Endothelial cell of umbilical vein (primary cell): ENCODE measurements around the gene LPP. TPM values are rescaled to one million over a fixed set of nuclear protein-coding genes. Genes with fewer than 3 reads are reported as not detected.

Source experiments
- BruUV-seq: library from RNA; stranded (reverse); fragments of 400-500 nt; replicated peaks from 2 replicates; lab custom pipeline; 2021; lab: Mats Ljungman, UMichigan
- CTCF ChIA-PET: fragments of 300-600, 350-600 bp; sonication (Branson Sonifier 250); formaldehyde crosslinking; loops from one replicate; lab custom pipeline; 2021; ENCODE audit warnings: antibody characterized with exemption, inconsistent platforms; lab: Charles Lee
- POLR2A ChIA-PET: fragments of 300-600, 350-600 bp; sonication (Branson Sonifier 250); formaldehyde crosslinking; loops from one replicate; lab custom pipeline; 2021; ENCODE audit warnings: antibody characterized with exemption, inconsistent platforms; lab: Charles Lee
- DNase-seq: peaks from one replicate; pipeline ENCODE4 v3.0.0-alpha.2; 2011; ENCODE audit warnings: low read depth, low spot score
- FAIRE-seq: peaks from 2 replicates; lab custom pipeline; 2011; peaks lifted over from hg19 to GRCh38; lab: Jason Lieb, UNC
- H2AFZ ChIP-seq: 2 replicates; pipeline ENCODE4 v1.6.0; 2012; ENCODE audit warnings: low read depth, low read length, control low read depth, inconsistent platforms
- H3K27ac ChIP-seq: 2 replicates; pipeline ENCODE4 v1.5.1; 2011; ENCODE audit warnings: low read depth, mild to moderate bottlenecking, control low read depth, low read length, moderate library complexity; ENCODE audit not compliant: insufficient read depth
- H3K27me3 ChIP-seq, 2 experiments: 2 replicates each; pipeline versions ENCODE4 v1.6.0 to v1.6.1; 2011; ENCODE audit warnings: low read length in 2 of 2, mixed read lengths in 1 of 2; ENCODE audit not compliant: control insufficient read depth in 2 of 2, insufficient read depth in 2 of 2
- H3K36me3 ChIP-seq, 2 experiments: 2 replicates in 1 of 2; 3 replicates in 1 of 2; pipeline ENCODE4 v1.5.1; 2011; ENCODE audit warnings: low read length in 2 of 2, mild to moderate bottlenecking in 1 of 2, moderate library complexity in 1 of 2; ENCODE audit not compliant: control insufficient read depth in 2 of 2, insufficient read depth in 2 of 2; ENCODE audit errors: extremely low read depth in 1 of 2
- H3K4me1 ChIP-seq: 3 replicates; pipeline ENCODE4 v1.5.1; 2011; ENCODE audit warnings: mild to moderate bottlenecking, low read length; ENCODE audit not compliant: control insufficient read depth, insufficient read depth; ENCODE audit errors: extremely low read depth
- H3K4me2 ChIP-seq: 2 replicates; pipeline ENCODE4 v1.6.1; 2011; ENCODE audit warnings: low read length, control low read depth, mixed read lengths; ENCODE audit not compliant: insufficient read depth
- H3K4me3 ChIP-seq, 3 experiments: fragments of 200-600 bp in 1 of 3; sonication (generic), shearing (Covaris generic) in 1 of 3; replicated peaks in 1 of 3; 2 replicates each; pipeline ENCODE4 v1.5.1; 2011 to 2016; ENCODE audit warnings: control low read depth in 3 of 3, low read length in 3 of 3, mild to moderate bottlenecking in 2 of 3, inconsistent platforms in 1 of 3, low read depth in 1 of 3, moderate library complexity in 1 of 3; ENCODE audit not compliant: insufficient read depth in 1 of 3
- H3K79me2 ChIP-seq: 2 replicates; pipeline ENCODE4 v1.6.0; 2012; ENCODE audit warnings: low read length, inconsistent platforms; ENCODE audit not compliant: control insufficient read depth, insufficient read depth
- H3K9ac ChIP-seq: replicated peaks from 2 replicates; pipeline ENCODE3; 2011; ENCODE audit warnings: low read length, control low read depth; ENCODE audit not compliant: insufficient read depth; ENCODE audit errors: extremely low read depth
- H3K9me1 ChIP-seq: replicated peaks from 3 replicates; pipeline ENCODE4 v1.6.0; 2011; ENCODE audit warnings: mild to moderate bottlenecking, low read length; ENCODE audit not compliant: control insufficient read depth, insufficient read depth; ENCODE audit errors: extremely low read depth
- H3K9me3 ChIP-seq: replicated peaks from 2 replicates; pipeline ENCODE4 v1.5.1; 2012; ENCODE audit warnings: low read length, inconsistent platforms; ENCODE audit not compliant: control insufficient read depth, insufficient read depth
- H4K20me1 ChIP-seq: replicated peaks from 2 replicates; pipeline ENCODE3; 2011; ENCODE audit warnings: mild to moderate bottlenecking, low read length; ENCODE audit not compliant: control insufficient read depth, insufficient read depth; ENCODE audit errors: extremely low read depth
- EZH2 ChIP-seq: IDR thresholded peaks from 2 replicates; pipeline ENCODE4 v1.6.1; 2012; ENCODE audit warnings: borderline replicate concordance, low read depth, mild to moderate bottlenecking, moderate library complexity, low read length, inconsistent platforms; ENCODE audit not compliant: severe bottlenecking
- FOS ChIP-seq: IDR thresholded peaks from 2 replicates; pipeline ENCODE4 v1.6.1; 2011; ENCODE audit warnings: mild to moderate bottlenecking, low read length, moderate library complexity, borderline replicate concordance; ENCODE audit not compliant: insufficient read depth
- GATA2 ChIP-seq: IDR thresholded peaks from 2 replicates; pipeline ENCODE4 v1.7.0; 2011; ENCODE audit warnings: low read depth, mild to moderate bottlenecking, moderate library complexity, mixed read lengths, low read length; ENCODE audit not compliant: insufficient read length, insufficient read depth
- JUN ChIP-seq: IDR thresholded peaks from 2 replicates; pipeline ENCODE4 v1.6.1; 2011; ENCODE audit warnings: borderline replicate concordance, low read depth; ENCODE audit not compliant: insufficient read length, insufficient read depth
- MYC ChIP-seq: IDR thresholded peaks from one replicate; pipeline ENCODE4 v1.6.1; 2011; ENCODE audit warnings: mild to moderate bottlenecking, low read depth, low read length
- POLR2A ChIP-seq: IDR thresholded peaks from 2 replicates; pipeline ENCODE4 v1.6.1; 2012; ENCODE audit warnings: low read depth, mild to moderate bottlenecking, control low read depth, low read length
- POLR2AphosphoS5 ChIP-seq: IDR thresholded peaks from 2 replicates; pipeline ENCODE4 v1.6.1; 2012; ENCODE audit warnings: low read depth, mild to moderate bottlenecking, control low read depth, low read length, moderate library complexity; ENCODE audit not compliant: insufficient read depth
- dilution Hi-C: fragments of 300-500 bp; cut with MboI; formaldehyde crosslinking; loops from one replicate; pipeline ENCODE4 v1.15.0; 2019; ENCODE audit warnings: low sequenced_read_pairs; ENCODE audit not compliant: extremely low pct_ligation_motif_present
- intact Hi-C: fragments of 100-400 bp; cut with micrococcal nuclease; formaldehyde crosslinking; loops from one replicate; pipeline ENCODE4 v1.10.0; 2022
- polyA plus RNA-seq, 4 experiments: library from polyadenylated mRNA; depleted of rRNA in 3 of 4; stranded (reverse) in 3 of 4; unstranded in 1 of 4; fragments of >200 nt; gene quantifications; 2 replicates each; pipeline versions ENCODE4 v1.2.1 to v1.2.3, GENCODE V29; 2011 to 2012; ENCODE audit warnings: missing spikeins in 1 of 4
- total RNA-seq: library from RNA; stranded (reverse); gene quantifications from 2 replicates; pipeline ENCODE4 v1.2.3, GENCODE V29; 2021
- TF ChIP-seq, protein P1 (sequence below), 2 donors: IDR thresholded peaks; 1 replicate in 1 of 2; 2 replicates in 1 of 2; pipeline ENCODE4 v1.5.1; 2011; ENCODE audit warnings: low read length in 2 of 2, mild to moderate bottlenecking in 2 of 2, moderate library complexity in 2 of 2, control low read depth in 1 of 2, inconsistent platforms in 1 of 2, low read depth in 1 of 2; ENCODE audit not compliant: insufficient read depth in 1 of 2; ENCODE audit errors: extremely low read depth in 1 of 2
- TF ChIP-seq, protein P2 (sequence below): IDR thresholded peaks from 2 replicates; pipeline ENCODE4 v1.6.1; 2011; ENCODE audit not compliant: insufficient read depth, insufficient read length

LPP gene
- total and polyA plus RNA-seq, 2 donors (not counting 3 experiments of a cell fraction or from before 2014, with no cell fraction given): 16.9 to 153 TPM

DNA sequence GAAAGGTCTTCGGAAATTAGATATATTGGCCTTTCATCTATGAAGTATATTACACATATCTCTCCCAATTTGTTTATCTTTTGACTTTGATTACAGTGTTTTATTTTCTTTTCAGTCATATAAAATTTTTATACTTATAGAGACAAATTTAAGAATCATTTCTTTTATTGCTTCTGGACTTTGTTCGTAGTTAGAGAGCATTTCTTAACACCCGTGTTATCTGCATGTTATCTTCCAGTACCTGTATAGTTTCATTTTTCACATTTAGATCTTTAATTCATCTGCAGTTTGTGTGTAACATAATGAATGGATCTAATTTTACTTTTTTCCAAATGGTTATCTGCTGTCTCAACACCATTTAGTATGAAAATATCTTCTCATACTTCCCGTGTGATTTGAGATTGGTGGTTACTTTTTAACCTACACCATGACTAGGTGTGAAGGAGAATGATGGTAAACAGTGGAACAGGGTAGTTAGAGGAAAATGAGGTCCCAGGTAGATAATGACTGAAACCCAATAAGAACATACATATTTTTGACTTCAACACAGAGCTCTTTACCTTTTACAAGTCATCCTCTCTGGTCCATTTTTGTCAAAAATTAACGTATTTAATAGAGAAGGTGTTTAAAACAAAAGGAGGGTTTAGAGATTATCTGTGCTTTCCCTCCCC lies 99.3 kb downstream of the LPP start:
- no peaks in the 10 kb centered on the region for H4K20me1 ChIP-seq
- no peaks in the 10 kb centered on the region for H3K9me3 ChIP-seq
- peaks cover 10% of the 10 kb centered on the region for H3K79me2 ChIP-seq

More for the DNA sequence above, 99.3 kb downstream of the LPP start:
- no peaks in the 10 kb centered on the region for H3K27me3 ChIP-seq
- no peak overlapping the region for H3K4me3 ChIP-seq
- H3K9ac ChIP-seq: no peak overlapping the region
- FAIRE-seq (no peak), DNase-seq (no peak)
- peaks cover 0 to 4% of the 10 kb centered on the region in 2 experiments for H3K36me3 ChIP-seq
- TF ChIP-seq, protein P1, sequence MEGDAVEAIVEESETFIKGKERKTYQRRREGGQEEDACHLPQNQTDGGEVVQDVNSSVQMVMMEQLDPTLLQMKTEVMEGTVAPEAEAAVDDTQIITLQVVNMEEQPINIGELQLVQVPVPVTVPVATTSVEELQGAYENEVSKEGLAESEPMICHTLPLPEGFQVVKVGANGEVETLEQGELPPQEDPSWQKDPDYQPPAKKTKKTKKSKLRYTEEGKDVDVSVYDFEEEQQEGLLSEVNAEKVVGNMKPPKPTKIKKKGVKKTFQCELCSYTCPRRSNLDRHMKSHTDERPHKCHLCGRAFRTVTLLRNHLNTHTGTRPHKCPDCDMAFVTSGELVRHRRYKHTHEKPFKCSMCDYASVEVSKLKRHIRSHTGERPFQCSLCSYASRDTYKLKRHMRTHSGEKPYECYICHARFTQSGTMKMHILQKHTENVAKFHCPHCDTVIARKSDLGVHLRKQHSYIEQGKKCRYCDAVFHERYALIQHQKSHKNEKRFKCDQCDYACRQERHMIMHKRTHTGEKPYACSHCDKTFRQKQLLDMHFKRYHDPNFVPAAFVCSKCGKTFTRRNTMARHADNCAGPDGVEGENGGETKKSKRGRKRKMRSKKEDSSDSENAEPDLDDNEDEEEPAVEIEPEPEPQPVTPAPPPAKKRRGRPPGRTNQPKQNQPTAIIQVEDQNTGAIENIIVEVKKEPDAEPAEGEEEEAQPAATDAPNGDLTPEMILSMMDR (IDR thresholded peaks at IDR 0.05; ENCODE audit: extremely low read depth in 1 of 2, insufficient read depth in 1 of 2, low read depth in 1 of 2, low read length in 2 of 2): no peak
- TF ChIP-seq MYC: no peak
- TF ChIP-seq, protein P2, sequence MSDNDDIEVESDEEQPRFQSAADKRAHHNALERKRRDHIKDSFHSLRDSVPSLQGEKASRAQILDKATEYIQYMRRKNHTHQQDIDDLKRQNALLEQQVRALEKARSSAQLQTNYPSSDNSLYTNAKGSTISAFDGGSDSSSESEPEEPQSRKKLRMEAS: no peak
- TF ChIP-seq POLR2A: no peak
- no peak for TF ChIP-seq GATA2
- no peak for TF ChIP-seq EZH2
- no peak for TF ChIP-seq FOS
- TF ChIP-seq JUN: no peak
- TF ChIP-seq POLR2AphosphoS5: no peak
- dilution Hi-C loops: no loop called here
- CTCF ChIA-PET: interaction anchor here (0.9 kb wide), 1 partner anchor 9 kb away, joined by 3 read pairs; no protein-coding TSS in a partner anchor
- intact Hi-C loops: no loop called here
- no peaks in the 10 kb centered on the region for H3K9me1 ChIP-seq
- POLR2A ChIA-PET: no interaction called here
- H3K4me1 ChIP-seq: peaks cover 19% of the 10 kb centered on the region
- BruUV-seq: no TSS peak
- no peak overlapping the region for H3K27ac ChIP-seq
- no peak overlapping the region for H3K4me2 ChIP-seq
- H2AFZ ChIP-seq: no peak overlapping the region
